Cerebellar cortex (tissue), 1 donor: ENCODE data around the gene KCNJ6.
A peak's percentile ranks its signal among the peaks of the same experiment; 100 is the strongest.
"Not testable (repeated sequence)": the region's sequence is repeated elsewhere in the genome, so short reads cannot be mapped to it uniquely, and the experiment has no call there.

ENCODE experiments used
- DNase-seq: peaks from one replicate; pipeline ENCODE4 v3.0.0-alpha.2; 2015; ENCODE audit warnings: low spot score

KCNJ6 gene, protein sequence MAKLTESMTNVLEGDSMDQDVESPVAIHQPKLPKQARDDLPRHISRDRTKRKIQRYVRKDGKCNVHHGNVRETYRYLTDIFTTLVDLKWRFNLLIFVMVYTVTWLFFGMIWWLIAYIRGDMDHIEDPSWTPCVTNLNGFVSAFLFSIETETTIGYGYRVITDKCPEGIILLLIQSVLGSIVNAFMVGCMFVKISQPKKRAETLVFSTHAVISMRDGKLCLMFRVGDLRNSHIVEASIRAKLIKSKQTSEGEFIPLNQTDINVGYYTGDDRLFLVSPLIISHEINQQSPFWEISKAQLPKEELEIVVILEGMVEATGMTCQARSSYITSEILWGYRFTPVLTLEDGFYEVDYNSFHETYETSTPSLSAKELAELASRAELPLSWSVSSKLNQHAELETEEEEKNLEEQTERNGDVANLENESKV

DNA sequence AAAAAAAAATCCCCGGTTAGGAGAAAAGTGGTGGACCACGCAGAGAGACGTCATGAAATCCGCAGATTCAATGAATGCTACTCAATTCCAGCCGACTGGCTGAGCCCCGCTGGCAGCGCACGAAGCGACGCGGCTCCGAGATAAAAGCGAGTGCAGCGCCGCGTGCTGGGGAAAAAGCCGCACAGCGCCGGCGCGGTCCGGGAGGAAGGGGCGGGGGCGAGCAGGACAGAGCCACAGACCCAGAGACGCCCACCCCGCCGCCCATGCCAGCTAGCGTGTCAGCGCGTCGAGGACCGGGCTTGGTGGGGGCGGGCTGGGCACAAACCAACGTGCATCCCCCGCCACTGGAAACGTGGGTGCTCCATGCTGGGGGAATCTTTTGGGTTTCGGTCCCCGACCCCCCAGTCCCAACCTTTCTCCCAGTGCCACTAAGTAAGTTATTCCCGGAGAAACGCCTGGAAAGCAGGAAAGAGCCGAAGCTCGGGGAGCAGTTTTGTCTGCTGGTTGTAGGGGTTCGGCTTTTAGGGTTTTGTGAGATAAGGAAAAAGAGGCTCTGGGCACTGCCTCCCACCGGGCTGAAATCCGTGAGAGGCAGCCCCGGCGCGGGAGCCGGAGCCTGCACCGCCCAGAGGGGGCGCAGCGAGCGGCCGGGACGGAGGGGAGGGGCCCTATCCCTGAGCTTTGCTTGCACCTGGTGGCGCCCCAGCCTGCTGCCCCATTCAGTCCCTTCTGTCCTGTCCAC, at the start of gene KCNJ6:
Gene KCNJ6, minus strand, starts transcription at position 148 of the 742 bp plus-strand sequence. CDS start 75,775 bp downstream, outside the sequence.
- DNase-seq: peak; percentile 73

DNA sequence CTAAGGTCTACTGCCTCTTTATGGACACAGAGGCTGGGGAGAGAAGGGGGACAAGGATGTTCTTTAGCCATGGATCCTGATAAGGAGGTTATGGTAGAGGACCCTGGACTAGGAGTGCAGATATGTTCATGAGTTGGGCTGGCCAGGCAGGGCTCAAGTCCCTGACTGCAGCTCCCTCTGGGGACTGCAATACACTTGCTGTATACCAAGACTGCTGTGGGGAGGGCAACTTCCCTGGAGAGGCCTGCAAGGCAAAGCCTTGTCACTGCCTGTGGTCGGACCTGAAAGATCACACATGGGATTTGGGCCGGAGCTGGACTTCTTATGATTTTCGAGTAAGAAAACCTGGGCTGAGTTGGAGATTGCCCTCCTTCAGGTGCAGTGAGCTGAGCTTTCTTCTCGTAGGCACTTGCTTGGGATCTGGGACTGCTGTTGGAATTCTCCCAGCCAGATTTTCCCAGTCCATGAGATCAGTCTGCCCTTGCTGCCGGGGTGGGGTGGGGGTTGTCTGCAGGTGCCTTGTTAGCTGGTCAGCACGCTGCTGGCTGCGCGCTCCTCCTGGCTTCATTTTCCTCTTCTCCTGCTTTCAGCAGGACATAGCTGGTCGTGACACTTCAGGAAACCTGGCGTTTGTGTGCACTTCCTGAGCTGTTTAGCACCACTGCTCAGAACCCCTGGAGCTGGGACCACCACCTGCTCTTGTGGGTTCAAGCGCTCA, 49.0 kb upstream of the KCNJ6 start:
- DNase-seq: no peak

DNA sequence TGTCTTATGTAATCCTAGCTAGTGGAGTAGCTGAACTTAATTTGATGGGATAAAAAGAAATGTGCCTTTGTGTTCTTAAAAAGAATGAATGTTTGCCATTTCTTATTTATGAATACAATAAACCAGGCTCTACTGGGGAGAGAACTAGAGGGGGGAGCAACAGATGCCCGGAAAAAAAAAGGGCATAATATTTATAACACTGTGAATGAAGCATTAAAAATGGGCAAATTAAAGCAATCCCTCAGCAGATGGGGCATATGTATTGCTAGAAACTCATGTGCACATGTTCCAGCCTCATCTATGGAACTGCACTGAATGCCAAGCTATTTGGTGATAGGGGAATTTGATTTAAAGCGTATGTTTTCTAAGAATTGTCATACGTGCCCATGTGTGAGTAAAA, 42.3 kb upstream of the KCNJ6 start:
- DNase-seq: no peak

DNA sequence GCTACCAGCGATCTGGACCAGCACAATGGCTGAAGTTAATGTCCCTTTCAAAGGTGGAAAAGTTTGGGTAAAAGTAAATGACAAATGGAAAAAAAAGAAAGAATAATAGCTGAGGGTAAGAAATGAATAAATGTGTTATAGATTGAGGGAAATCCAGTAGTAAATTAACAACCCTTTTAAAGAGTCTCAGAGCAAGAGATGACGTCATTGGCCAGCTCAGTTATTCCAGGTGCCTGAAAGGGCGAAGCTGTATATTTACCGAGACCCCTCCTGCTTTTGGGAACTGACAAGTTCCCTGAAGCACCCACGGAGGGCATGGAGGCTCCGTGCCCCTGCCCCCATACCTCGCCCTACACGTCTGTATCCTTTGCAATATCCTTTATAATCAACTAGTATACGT, 40.5 kb upstream of the KCNJ6 start:
- no peak for DNase-seq

DNA sequence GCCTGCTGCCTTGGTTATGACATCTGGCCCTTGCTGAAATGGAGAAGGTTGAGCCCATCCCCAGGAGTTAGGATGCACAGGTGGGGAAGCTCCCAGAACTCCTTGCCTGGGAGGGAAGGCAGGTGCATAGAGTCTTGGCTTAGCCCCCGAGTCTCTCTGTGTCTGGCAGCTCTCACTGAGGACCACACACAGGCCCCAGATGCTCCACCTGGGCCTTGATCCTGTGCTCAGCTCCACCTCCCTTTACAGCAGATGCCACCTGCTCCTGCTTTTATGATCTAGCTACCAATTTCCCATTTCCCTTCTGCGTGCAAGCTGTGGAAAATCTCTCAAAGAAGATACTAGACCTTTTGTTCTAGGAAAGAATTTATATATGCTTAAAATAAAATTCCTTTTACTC, 28.8 kb upstream of the KCNJ6 start:
- DNase-seq: peak; percentile 61

DNA sequence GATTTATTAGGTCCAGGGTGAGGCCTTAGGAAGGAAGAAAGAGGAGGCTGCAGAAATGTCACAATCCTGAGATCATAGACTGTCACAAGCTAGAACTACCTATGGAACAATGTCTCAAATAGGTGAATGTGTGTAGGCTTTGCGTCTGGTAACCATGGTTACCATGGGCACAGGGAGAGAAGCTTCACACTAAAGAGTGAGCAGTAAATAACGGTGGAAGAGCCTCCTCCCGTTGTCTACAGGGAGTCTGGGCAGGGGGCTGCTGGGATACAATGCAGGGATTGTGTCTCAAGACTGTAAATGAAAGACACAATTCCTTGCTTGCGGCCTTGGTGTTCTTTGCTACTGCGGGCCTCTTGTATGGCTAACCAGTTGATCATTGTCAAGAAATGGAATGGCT, 28.2 kb upstream of the KCNJ6 start:
- DNase-seq: no peak

DNA sequence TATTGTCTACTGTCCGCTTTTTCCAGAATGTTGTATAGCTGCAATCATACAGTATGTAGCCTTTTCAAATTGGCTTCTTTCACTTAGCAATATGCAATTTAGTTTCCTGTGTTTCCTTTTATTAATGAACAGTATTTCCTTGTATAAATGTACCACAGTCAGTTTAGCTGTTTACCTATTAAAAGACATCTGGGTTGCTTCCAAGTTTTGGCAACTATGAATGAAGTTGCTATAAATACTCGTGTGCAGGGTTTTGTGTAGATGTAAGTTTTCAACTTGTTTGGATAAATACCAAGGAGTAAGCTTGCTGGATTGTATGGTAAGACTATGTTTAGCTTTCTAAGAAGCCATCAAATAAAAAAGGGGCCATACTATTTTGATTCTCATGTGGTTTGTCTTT, 24.4 kb upstream of the KCNJ6 start:
- no peak for DNase-seq

DNA sequence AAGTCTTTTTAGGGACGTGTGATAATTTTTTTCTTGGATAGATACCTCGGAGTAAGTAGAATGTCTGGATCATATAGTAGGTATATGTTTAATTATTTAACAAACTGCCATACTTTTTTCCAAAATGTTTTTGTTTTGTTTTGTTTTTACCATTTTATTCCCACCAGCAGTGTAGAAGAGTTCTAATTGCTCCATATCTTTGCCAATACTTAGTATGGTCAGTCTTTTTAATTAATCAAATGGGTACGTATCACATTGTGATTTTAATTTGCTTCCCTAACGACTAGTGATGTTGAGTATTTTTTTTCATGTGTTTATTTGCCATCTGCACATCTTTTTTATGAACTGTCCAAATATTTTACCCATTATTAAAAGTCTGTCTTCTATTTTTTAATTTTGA, 23.6 kb upstream of the KCNJ6 start:
- DNase-seq: no peak

DNA sequence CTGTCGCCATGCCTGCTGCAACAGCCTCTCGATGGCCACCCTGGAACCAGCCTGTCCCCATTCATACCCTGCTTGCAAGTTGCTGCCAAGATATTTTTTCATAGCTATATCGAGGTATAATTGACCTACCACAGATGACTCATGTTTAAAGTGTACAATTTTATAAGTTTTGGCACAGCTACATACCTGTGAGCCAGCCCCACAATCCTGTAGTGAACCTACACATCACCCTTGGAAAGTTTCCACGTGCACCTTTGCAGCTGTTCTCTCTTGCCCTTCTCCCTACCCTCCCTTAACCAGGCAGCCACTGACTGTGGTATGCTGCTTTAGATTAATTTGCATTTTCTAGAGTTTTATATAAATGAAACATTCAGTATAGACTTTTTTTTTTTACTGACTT, 23.0 kb upstream of the KCNJ6 start:
- DNase-seq: no peak

DNA sequence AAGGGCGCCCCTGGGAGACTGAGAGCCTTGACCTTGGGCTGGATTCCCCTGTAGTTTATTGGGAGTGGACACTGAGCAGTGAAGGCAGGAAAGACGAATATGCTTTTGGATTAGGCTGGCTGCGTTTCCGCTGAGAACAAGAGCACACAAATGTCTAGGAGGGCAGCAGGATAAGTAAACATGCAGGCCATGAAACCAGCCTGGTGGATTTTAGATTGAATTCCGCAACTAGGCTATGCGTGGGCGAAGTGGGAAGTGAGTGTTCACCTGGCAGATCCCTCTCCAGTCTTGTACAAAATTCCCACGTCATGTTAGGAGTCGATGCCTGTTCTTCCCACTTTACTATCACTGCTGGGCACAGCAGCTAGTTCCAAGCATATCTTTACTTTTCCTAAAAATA, 21.4 kb upstream of the KCNJ6 start:
- DNase-seq: no peak

DNA sequence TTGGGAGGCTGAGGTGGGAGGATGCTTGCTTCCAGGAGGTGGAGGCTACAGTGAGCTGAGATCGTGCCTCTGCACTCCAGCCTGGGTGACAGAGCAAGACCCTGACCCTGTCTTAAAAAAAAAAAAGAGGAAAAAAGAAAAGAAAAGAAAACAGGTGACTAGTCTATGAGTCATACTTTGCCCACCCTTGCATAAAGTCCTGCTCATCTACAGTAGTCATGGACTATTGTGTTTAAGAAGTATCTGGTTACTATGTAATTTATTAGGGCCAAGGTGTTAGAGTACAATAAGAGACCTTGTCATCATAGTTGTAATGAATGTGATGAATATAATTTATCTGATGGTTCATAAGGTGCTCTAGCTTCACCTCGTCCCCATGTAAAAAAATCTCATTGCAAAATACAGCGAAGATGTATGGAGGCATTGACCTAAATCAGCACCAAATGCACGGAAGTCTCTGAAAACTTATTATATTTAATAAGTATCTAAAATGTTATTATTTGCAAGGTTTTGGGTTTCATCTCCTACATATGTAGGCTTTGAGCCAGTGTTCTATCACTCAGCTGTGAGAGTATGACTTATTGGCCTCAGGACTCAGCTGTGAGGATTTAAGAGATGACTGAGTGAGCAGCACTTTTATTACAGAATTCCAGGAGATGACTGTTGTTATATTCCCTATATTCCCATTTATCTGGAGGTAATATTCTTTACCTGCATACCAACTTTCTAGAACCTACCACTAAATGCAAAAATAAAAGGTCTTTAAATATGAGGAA, 19.9 kb upstream of the KCNJ6 start:
- no peak for DNase-seq

DNA sequence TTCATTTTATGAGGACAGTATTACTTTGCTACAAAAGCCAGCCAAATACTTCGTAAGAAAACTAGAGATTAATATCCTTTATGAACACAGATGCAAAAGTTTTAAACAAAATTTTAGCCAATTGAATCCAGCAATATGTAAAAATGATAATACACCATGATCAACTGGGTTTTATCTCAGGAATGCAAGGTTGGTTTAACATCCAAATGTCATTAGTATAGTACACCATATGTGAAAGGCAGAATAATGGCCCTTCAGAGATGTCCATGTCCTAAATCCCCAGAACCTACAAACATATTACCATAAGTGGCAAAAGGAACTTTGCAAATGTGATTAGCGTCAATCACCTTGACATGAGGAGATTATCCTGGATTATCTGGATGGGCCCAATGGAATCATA, 16.7 kb upstream of the KCNJ6 start:
- DNase-seq: no peak

DNA sequence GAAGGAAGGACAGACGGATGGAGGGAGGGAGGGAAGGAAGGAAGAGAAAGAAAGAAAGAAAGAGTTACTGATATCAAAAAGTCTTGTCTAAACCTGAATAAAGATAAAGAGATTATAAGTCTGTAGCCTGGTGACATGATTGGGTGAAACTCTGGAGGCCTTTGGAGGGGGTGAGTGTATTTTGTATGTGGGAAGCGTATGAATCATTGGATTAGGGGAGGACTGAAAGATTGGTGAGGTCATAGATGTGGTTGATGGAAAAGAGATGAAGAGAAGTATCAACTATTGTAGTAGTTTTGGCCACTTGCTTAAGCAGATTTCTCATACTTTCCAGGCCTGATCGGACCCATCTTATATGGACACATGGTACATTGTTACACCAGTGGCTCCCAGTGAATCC, 11.5 kb upstream of the KCNJ6 start:
- DNase-seq: no peak

DNA sequence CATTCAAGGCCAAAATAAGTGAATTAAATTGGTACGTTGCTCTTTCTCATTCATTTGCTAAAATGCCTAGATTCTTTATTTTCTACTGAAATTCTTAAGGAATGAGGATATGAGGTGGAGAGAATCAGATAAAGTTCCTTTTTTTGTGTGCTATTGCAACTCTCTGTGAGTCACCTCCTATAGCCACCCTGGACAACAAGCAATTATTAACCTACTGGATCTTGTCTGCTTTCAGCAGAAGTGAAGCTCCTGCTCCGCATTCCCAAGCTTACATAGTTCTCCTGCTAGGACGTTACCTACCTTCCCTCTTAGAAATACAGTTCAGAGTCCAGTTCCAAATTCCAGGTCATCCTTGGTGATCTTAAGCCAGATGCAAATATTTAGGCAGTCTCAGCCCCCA, 4.8 kb upstream of the KCNJ6 start:
- no peak for DNase-seq

DNA sequence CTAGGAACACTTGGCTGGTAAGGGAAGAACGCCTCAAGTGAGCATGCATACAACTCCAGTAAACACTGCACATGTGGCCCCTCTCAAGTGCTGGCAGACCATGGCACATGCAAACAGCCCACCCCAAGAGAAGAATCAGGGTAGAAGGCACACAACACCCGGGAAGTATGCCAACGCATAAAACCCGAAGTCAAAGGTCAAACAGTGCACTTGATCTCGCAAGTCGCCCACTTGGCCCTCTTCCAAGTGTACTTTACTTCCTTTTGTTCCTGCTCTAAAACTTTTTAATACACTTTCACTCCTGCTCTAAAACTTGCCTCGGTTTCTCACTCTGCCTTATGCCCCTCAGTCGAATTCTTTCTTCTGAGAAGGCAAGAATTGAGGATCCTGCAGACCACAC, 4.0 kb upstream of the KCNJ6 start:
- not testable (repeated sequence) for DNase-seq

DNA sequence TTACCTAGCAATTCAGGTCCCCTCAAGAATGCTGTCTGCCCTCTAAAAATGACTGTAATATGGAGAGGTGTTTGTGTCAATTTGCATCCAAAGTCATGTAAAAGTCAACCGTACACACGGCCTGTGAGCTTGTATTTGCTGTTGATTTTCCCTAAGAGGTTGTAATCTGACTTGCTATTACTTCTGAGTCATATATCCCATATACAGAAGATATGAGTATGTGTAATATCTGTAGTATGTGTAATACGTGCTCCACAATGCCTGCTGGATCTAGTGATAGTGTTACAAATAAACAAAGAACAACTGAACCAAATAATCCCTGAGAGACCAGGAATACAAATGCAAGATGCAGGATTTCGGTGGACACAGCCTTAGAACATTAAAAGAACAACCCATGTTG, 1.4 kb upstream of the KCNJ6 start:
- peak; percentile 16 for DNase-seq

DNA sequence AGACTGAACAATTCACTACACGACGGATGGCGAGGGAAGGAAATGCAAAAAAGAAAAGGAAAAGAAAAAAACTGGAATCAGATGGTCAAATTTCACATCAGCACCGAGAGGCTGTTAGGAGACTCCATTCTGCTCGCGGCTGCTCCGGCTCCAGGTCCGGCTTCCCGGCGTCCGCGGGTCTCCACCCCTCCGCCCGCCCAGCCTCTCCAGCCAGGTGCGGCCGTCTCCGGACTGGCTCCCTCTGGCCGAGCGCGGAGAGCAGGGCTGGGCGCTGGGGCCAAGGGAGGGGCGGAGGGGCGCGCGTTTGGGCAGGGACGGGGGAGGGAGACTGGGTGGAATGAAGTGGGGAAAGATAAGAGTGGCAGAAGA, 332 bp downstream of the KCNJ6 start:
- DNase-seq: peak; percentile 57

DNA sequence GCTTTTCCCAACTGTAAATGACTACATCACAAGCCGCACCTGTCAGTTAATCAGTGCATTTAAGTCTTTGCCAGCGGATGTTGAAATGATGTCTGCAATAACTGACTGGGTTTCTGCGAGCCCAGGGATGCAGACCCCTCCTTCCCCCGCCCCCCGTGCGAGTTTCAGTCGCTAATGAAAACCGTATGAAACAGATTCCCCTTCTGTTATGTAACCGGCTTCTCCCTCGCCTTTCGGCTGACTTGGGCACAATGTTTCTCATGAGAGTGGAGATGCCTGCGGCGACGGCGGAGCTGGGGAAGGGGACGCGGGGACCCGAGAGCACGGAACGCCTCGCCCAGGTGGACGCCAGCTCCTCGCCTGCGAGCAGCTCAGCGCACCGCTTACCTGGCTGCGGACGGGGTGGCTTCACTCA, 753 bp downstream of the KCNJ6 start:
- peak; percentile 59 for DNase-seq

DNA sequence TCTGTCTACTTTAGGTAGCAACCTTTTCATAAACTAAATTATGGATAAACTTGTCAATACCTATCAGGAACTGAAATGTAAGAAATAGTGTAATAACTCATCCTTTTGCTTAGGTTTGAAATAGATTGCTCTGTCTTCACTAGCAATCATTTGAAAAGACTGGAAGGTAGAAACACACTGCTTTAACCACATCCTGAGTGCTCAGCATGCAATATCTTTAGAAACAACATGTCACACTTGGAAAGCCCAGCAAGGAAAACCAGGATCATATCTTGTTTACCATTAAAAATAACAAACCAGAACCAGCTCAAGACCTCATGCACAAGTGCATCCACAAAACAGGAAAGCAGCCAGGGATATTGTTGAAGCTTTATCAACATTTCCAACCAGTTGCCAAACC, 3.6 kb downstream of the KCNJ6 start:
- peak; percentile 48 for DNase-seq

DNA sequence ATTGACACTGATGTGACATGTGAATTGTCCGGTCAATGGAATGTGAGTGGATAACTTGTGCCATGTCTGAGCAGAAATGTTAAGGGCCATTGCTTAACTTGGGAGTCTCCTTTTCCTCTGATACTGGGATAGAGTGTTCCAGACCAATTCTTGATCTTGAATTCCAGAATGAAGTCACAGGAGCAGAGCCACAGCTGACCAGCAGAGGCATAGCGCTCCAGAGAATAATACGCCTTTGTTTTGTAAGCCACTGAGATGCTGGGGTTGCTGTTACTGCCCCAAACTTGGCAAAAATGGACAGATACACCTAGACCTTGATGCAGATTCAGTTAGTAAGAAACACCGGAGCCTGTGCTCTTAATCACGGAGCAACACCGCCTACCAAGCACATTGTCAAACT, 6.3 kb downstream of the KCNJ6 start:
- DNase-seq: no peak

DNA sequence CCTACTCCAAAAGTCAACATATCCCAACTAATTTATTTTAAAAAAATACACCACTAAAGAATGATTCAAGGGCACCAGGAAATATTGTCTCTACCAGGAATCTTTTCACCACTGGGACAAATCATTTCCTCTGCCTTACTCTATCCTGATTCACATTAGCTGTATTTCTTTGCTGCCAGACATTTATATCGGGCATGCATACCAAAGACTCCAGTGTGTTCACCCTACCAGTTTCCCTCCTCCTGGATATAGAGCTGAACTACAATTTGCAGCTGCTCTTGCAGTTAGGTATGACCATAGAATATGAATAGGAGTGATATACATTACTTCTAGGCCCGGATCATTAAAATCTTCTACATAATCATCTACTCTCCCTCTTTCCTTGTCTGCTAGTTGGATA, 7.6 kb downstream of the KCNJ6 start:
- no peak for DNase-seq

DNA sequence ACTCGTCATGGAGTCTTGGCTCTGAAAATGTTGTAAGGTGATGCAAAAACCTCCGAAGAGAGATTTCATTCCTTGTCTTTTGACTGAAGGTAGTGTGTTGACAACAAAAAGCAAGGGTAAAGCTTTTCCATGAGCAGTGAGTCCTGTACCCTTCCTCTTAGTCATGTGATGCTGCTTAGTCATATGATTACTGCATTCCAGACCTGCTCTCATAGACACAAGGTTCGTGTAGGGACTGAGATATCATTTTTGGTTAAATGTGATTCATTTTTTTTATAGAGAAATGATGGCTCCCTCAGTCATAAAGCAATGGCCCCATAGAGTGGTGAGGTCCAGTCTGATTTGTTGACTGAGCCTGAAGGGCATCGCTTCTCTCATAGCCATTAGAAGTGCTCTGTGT, 9.2 kb downstream of the KCNJ6 start:
- DNase-seq: no peak
